ENCODE results near the gene DDX39A.

Gene DDX39A

DNA sequence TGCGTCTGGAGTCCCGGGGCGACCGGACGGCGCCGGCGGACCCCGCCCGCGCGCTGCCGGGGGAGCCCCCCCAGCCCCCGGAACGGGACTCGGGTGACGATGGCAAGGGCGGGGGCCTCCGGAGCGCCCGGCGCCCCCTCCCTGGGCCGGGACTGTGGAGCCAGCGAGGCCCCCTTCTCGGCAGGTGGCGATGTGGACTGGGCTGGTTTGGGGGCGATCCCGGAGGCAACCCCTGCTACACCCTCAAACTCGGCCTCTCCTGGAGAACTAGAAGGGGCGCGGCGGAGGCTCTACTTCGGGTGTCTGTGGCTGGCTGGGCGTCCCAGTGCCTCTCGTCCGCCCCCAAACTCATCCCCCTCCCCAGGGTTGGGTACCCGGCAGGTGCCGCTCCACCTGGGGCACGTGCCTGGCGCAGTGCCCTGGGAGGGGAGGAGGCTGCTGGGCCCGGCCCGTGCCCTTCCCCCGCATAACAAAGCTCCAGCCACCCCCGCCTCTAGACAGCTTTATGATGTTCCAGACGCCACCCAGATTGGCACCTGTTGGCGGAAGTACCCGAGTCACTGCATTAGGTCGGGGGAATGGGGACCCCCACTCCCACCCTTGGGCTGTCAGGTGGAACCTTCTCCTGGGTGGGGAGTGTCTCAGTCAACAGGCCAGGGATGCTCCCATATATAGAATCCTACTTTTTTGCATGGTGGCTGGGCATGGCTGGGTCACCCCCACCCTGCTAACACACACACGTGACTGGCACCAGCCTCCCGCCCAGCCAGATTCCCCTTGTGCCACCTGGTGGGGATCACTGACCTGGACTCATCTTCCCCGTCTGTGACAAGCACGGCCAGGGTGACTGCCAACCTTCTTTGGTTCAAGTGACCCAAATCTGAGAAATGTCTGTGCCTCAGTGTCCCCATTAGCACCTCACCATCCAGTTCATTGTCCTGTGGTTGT lies 14.7 kb upstream of the DDX39A start:
- peak; percentile 54 for DNase-seq

DNA sequence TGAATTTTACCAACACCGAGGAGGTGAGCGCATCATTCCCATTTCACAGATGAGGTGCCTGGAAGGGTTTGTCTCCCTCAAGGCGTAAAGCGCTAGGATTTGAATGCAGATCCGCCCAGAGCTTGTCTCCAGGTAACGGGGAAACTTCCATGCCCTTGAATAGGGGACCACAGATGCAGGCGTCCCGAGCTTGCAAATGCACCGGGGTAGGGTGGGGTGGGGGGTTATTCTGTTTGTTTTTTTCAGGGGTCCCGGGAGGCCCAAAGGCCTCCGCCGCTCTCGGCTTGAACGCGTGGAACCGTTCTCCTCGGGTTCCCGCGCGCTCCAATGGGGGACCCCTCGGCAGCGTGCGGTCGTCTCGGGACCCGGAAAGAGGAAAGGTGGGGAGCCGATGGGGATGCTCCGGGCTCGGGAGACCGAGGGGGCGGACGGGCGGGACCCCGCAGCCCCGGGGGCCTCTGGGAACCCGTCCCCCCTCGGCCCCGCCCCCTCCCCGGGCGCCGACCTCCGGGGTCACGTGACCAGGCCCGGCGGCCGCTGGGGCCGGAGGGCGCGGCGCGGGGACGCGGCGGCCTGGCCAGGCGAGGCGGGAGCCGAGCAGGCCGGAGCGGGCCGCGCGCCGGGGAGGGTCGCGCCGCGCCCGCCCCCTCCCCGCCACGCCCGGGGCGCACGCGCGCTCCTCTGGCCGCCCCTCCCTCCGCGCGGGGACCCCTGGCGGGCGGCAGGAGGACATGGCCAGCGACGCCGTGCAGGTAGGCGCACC lies 13.8 kb upstream of the DDX39A start, which contains the start of gene PKN1:
Gene PKN1, plus strand, starts transcription at position 516 of the 763 bp plus-strand sequence. Its CDS starts 216 bp downstream, at position 732.
- DNase-seq = no peak

DNA sequence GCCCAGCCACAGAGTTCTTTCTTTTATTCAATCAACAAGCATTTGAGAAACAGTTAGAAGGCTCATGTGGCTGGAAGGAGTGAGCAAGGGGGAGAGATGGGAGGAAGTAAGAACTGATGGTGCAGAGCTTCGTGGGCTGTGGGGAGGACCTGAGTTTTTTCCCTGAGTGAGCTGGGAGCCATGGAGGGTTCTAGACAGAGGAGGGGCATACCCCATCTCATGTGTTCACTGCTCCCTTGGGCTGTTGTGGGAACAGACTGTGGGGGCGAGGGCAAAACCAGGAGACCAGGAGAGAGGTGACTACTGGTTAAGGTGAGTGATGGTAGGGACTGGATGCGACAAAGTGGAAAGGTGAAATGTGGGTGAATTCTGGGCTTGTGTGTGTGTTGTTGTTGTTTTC lies 11.6 kb upstream of the DDX39A start:
- no peak for DNase-seq

DNA sequence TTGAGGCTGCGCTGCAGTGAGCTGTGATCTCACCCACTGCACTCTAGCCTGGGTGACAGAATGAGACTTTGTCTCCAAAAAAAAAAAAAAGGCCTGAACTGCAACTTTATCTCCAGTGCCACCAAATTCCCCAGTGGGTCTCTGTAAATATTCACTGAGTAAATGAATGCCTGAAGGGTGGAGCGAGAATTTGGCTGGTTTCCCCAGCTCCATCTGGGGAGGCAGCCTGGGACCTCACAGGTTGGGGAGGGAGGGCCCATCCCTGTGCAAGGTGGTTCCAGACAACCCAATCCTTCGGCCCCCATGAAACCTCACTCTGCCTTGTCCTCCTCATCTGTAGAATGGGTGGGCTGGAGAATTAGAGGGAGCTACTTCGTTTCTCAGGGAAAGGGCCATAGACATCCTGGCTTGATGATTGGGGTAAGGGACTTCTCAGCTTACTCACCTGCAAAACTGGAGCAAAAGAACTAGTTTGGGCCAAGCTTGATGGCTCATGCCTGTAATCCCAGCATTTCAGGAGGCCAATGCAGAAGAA lies 9.8 kb upstream of the DDX39A start:
- DNase-seq = no peak

DNA sequence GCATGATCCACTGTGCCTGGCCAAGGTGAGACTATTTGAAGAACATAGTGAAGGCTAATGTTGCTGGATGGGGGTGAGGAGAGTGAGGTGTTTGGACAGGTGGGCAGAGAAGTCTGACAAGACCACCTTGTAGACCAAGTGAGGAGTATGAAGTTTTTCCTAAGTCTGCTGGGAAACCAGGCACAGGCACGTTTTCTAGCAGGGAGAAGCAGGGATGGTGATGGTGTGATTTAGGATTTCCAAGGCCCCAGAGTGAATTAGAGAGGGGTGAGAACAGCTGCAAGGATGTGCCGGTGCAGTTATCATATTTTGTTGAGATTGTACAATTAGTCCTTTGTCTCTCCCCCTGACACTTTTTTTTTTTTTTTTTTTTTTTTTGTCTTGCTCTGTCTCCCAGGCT lies 8.3 kb upstream of the DDX39A start:
- no peak for DNase-seq

DNA sequence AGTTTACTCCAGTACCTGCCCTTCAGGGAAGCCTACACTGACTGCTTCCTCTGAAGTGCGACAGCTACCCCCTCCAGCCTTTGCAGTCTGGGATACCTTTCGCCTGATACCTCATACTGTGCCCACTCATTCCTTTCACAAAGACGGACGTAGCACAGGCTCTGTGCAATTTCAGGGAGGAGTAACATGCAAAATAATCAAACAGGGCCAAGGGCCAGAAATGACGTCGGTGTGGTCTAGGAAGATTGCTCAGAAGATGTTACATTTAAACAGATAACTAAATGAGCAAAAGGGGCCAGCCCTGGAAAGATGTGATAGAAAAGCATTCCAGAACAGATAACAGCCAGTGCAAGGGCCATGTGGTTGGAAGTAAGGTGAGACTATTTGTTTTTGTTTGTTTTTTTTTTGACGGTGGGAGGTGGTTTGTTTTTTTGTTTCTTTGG lies 6.6 kb upstream of the DDX39A start:
- no peak for DNase-seq

DNA sequence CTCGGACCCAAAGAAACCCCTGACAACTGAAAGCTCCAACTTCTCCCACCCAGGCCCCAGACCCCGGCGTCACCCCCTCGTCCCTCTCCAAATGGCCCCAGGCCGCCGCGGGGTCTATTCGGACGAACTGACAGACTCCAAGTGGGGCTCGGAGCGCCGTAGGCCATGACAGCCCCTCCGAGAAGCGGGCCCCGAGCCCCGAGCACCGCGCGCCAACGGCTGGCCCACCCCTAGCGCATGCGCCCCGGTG lies 360 bp downstream of the DDX39A start:
- DNase-seq = no peak

DNA sequence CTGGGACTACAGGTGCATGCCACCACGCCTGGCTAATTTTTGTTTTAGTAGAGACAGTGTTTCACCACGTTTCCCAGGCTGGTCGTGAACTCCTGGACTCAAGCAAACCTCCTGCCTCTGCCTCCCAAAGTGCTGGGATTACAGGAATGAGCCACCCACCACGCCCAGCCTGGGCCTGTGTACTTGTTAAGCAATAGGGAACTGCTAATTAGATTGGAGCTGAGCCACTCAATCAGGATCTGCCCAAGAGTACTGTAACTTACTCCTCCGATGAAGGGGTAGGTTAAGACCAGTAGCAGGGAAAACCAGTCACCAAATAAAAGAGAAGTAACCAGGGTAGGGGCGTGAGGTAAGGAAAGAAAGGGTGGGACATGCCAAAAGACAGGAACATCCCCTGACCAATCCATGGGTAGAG lies 2.3 kb downstream of the DDX39A start:
- no peak for DNase-seq

DNA sequence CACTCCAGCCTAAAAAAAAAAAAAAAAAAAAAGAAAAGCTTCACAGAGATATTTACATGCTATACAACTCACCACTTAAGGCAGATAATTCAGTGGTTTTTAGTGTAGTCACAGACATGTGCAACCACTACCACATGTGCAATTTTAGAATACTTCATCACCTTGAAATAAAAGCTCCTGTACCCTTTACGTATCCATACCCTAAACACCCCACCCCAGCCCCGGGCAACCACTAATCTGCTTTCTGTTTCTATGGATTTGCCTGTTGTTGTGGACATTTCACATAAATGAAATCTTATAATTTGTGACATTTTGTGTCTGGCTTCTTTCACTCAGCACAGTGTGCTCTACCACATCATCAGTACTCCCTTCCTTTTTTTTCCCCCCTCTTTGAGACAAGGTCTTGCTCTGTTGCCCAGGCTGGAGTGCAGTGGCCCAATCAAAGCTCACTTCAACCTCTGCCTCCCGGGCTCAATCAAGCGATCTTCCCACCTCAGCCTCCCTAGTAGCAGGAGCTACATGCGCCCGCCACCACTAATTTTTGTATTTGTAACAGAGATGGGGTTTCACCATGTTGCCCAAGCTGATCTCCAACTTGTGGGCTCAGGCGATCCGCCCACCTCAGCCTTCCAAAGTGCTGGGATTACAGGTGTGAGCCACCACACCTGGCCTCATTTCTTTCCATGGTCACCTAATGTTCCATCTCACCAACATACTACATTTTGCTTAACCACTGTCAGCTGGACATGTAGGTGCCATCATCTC lies 4.0 kb downstream of the DDX39A start:
- DNase-seq = no peak

DNA sequence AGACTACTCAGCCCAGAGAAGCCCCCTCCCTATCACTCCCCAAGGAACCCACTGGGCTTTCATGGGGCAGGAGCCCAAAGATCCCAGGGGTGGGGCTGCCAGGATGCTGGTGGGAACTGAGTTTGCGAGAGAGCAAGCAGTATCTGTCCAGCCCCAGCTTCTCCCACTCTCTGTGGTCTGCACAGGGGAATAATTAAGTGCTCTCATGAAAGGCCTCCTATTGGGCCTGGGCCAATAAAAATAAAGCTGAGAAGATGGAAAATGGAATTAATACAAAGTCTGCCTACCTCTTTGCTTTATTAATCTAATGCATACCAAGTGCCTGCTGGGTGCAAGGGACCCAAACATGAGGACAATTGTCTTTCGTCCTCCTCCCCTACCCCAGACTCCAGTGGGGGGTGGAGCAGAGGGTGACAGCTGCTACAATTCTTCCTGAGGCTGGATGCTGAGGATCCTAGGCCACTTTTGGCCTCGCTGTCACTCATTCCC lies 5.4 kb downstream of the DDX39A start:
- no peak for DNase-seq

DNA sequence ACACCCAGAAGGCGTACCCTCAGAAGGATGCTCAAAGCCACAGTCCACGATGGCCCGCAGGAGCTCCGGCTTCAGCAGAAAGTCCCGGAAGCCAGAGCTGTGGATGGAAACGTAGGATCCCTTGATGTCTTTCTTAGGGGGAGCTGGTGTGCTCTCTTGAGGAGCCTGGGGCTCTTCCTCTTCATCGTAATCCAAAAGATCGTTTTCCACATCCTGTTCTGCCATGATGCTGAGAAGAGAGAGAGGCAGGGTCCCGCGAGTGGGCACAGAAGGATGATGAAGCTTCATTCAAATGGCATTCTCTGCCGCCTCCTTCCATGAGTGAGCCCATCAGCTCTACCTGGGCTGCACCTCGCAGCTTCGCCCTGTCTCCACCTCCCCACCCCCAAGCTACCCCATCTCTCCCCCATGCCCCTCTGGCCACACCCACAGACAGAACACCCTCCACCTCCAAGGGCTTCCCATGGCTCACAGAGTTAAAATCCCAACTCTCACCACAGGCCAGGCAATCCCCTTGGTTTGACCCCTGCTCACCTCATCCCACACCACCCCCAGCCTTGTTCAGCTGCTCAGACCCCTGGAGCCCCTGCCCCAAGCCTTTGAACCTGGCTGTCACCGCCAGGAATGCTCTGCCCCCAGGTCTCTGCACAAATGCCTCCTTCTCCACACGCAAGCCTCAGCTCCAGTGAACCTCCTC lies 6.0 kb downstream of the DDX39A start:
- no peak for DNase-seq

DNA sequence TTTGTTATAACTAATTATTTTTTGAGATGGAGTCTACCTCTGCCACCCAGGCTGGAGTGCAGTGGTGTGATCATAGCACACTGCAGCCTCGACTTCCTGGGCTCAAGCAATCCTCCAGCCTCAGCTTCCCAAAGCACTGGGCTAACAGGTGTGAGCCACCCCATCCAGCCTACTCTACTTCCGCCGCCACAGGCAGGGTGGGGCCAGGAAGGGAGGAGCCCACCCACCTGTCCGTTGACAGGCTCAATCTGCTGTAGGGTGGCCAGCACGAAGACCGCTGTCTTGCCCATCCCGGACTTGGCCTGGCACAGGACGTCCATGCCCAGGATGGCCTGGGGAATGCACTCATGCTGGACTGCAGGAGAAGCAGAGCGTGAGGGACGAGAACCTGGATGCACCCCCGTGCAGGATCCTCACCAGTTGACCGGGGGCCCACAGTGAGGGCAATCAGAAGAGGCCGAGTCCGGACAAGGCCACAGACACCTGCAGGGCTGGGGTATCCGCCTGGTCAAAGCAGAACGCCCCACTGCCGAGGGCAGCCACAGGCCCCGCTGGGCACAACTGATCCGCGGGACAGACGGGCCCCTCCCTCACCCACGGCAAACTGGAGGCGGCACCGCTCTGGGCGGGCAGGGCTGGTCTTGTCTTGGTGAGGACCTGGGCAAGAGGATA lies 6.7 kb downstream of the DDX39A start:
- DNase-seq = no peak

DNA sequence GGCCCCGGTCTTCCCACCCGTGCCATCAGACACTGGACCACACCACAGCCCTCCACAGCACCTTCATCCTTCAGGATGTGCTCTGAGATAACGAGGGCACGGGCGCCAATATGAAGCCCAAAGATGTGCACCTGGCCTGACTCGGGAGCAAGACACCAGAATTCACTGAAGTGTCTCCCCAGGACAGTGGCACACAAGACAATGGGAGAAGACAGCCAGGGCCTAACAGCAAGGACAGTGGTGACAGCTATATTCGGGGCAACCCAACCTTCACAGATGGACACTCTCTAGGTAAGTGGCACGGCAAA lies 7.2 kb downstream of the DDX39A start:
- DNase-seq = no peak

DNA sequence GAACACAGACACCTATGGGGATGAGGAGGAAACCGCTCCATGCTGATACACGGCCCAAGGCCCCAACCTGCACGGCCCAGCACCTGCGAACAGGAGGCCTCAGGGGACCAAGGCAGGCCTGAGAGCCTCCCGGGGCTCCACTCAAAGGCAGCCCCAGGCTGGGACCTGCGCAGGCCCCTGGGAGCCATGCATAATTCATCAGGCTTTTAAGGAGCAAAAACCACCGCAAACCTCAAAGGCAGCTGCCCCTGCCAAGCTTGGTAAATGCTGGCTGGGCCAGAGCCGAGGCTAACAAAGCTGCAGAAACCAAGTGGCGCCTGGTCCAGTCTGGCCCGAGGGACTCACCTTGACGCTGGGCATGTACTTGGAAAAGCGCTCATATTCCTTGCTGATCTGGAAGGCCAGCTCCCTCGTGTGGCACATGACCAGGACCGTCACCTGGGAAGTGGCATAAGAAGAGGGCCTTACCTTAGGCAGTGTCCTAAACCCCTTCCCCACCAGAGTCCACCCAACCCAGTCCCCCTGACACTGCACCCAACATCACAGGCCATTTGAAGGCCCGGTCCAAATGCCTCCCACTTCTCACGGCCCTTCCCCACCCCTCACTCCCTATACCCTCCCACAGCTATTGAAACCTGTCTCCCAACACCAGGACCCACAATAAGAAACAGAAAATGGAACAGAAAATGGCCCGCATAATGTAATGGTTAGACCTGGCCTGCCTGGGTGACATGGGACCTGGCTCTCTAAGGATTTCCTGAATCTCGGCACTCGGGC lies 7.8 kb downstream of the DDX39A start:
- no peak for DNase-seq

DNA sequence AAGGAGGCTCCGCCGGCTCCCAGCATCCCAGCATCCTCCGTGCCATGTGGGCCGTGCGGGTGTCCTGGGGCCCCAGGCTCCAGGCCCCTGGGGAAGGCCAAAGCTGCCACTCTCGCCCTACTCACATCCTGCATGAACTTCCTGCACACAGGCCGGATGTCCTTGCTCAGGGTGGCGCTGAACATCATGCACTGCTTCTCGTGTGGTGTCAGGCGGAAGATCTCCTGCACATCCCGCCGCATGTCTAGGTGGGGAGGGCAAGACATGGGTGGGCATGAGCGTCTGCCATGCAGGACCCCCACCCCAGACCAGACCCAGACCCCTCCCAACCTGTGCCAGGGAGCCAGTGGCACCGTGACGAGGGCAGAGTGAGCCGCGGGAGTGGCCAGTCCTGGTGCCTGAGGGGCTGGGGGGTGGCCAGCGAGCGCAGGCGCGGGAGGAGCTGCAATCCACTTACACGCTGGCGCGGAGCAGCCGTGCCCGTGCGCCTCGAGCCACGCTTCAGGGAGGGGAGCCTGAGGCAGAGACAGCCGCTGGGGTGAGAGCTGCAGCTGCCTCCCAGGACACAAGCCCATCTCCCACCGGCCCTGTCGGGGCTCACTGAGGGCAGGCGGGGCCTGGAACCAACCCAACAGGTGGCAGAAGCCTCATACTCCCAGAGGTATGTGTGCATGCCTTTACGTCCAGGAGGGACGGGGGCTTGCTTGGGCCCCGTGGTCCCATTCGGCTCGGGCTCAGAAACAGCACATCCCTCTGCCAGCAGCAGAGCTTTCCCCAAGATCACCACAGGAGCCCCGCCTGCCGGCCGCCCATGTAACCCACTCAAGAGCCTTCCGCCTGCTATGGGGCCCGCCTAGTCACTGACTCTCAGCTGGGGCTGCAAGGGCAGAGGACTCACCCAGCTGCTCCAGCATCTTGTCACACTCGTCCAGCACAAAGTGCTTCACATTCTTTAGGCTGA lies 8.8 kb downstream of the DDX39A start:
- peak; percentile 66 for DNase-seq

DNA sequence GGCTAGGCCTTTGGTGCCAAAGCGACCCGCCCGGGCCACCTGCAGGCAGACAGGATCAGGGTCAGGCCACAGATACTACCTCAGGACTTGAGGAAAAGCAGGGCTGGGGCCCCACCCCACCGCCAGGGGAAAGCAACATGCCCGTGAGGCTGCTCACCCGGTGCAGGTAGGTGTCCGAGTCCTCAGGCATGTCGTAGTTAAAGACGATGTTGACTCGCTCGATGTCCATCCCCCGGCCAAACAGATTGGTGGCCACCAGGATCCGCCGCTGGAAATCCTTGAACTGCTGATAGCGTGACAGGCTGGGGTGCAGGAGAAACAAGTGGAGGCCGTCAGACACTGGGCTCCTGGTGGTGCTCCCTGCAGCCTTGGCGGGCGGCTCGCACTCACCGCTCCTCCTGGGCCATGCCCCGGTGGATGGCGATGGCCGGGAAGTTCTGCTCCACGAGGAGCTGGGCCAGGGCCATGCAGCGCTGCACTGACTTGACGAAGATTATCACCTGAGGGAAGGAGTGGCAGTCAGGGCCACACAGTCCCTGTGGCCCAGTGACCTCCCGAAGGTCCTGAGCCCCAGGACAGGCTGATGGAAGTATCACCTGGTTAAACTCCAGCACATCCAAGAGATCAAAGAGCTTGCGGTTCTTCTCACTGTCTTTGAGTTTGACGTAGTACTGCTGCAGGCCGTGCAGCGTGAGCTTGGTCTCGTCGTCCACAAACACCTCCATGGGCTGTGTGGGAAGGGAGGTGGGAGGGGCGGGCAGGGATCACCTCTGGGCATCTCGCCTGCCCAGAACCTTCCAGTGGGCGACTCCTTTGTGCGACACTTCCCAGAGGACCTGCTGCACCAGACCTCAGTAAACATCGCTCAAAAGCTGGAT lies 9.8 kb downstream of the DDX39A start:
- DNase-seq = peak; percentile 48

DNA sequence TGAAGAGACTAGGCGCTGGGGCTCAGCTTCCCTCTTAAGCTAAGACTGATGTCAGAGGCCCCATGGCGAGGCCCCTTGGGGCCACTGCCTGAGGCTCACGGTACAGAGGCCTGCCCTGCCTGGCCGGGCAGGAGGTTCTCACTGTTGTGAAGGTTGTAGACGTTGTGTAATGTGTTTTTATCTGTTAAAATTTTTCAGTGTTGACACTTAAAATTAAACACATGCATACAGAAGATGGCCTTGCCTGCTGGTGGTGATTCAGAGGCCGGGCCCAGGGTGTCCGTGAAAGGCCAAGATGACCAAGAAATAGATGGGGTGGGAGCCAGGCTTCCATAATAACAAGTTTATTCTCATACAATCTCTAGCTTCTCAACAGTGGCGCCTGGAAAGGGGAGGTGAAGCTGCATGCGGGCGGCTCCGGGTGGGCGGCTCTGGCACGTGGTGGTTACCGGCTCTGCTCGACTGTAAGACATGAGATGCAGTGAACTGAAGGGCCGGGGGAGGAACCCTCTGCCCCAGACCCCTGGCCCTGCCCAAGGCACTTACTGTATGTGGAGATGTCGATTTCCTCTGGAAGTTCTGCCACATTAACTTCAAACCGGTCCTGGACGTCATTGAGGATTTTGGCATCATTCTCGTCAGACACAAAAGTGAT lies 10.5 kb downstream of the DDX39A start:
- no peak for DNase-seq
